Caco-2 (cell line): Measurements from ENCODE around the gene SLC18A3. TPM values are rescaled to one million over a fixed set of nuclear protein-coding genes. Genes with fewer than 3 reads are reported as not detected.

Source experiments
- BruUV-seq: library from RNA; stranded (reverse); fragments of 400-500 nt; replicated peaks from 2 replicates; lab custom pipeline; 2021; lab: Mats Ljungman, UMichigan
- CTCF ChIA-PET: fragments of 300-600 bp; sonication (Branson Sonifier 250); formaldehyde crosslinking; loops from one replicate; lab custom pipeline; 2022; ENCODE audit warnings: antibody characterized with exemption; lab: Charles Lee
- POLR2A ChIA-PET: fragments of 300-600 bp; sonication (Branson Sonifier 250); formaldehyde crosslinking; loops from one replicate; lab custom pipeline; 2022; ENCODE audit warnings: antibody characterized with exemption; lab: Charles Lee
- DNase-seq, 2 experiments: peaks; one replicate each; pipeline versions ENCODE4 v3.0.0 to v3.0.0-alpha.2; 2020 to 2022
- H3K27me3 ChIP-seq: replicated peaks from 2 replicates; pipeline ENCODE4 v1.6.0; 2011; ENCODE audit warnings: low read length; ENCODE audit not compliant: control insufficient read depth, insufficient read depth
- H3K36me3 ChIP-seq: 2 replicates; pipeline ENCODE4 v1.5.1; 2011; ENCODE audit warnings: low read length; ENCODE audit not compliant: control insufficient read depth, insufficient read depth
- H3K4me1 ChIP-seq: fragments of 250-450 bp; sonication (Bioruptor Pico); 2 replicates; pipeline ENCODE4 v1.5.1; 2020; ENCODE audit warnings: mild to moderate bottlenecking
- H3K4me3 ChIP-seq: 2 replicates; pipeline ENCODE4 v1.5.1; 2011; ENCODE audit warnings: low read depth, mild to moderate bottlenecking, control low read depth, low read length
- H3K9me3 ChIP-seq: fragments of 250-450 bp; sonication (Bioruptor Pico); 2 replicates; pipeline ENCODE4 v1.5.1; 2020; ENCODE audit warnings: mild to moderate bottlenecking, moderate library complexity
- H3K27ac Mint-ChIP-seq: one replicate; pipeline ENCODE4 v1.8.0; 2022; ENCODE audit warnings: mixed read lengths; ENCODE audit not compliant: unreplicated experiment
- H3K27me3 Mint-ChIP-seq: one replicate; pipeline ENCODE4 v1.8.0; 2022; ENCODE audit warnings: mixed read lengths; ENCODE audit not compliant: insufficient read depth, unreplicated experiment
- H3K36me3 Mint-ChIP-seq: one replicate; pipeline ENCODE4 v1.8.0; 2022; ENCODE audit warnings: mild to moderate bottlenecking, mixed read lengths; ENCODE audit not compliant: insufficient read depth, unreplicated experiment
- H3K4me1 Mint-ChIP-seq: one replicate; pipeline ENCODE4 v1.8.0; 2022; ENCODE audit warnings: low read depth, mixed read lengths; ENCODE audit not compliant: unreplicated experiment
- H3K4me3 Mint-ChIP-seq: one replicate; pipeline ENCODE4 v1.8.0; 2022; ENCODE audit warnings: mild to moderate bottlenecking, moderate library complexity, mixed read lengths; ENCODE audit not compliant: unreplicated experiment
- H3K9me3 Mint-ChIP-seq: one replicate; pipeline ENCODE4 v1.8.0; 2022; ENCODE audit warnings: mixed read lengths; ENCODE audit not compliant: unreplicated experiment
- CTCF ChIP-seq, 2 experiments: fragments of 200-600 bp in 1 of 2; IDR thresholded peaks; 1 replicate in 1 of 2; 2 replicates in 1 of 2; pipeline versions ENCODE4 v1.5.1 to v1.8.0; 2011 to 2022; ENCODE audit warnings: antibody characterized with exemption in 1 of 2, control low read depth in 1 of 2, inconsistent platforms in 1 of 2, low read depth in 1 of 2, low read length in 1 of 2, mild to moderate bottlenecking in 1 of 2, moderate library complexity in 1 of 2; ENCODE audit not compliant: insufficient read depth in 1 of 2, severe bottlenecking in 1 of 2, unreplicated experiment in 1 of 2
- intact Hi-C: fragments of 100-400 bp; cut with micrococcal nuclease; formaldehyde crosslinking; loops from one replicate; pipeline ENCODE4 v1.10.0; 2022; ENCODE audit not compliant: unreplicated experiment
- total RNA-seq: library from RNA; stranded (reverse); gene quantifications from 2 replicates; pipeline ENCODE4 v1.2.3, GENCODE V29; 2022

The SLC18A3 gene
- total RNA-seq, 1 experiment from 2014 or later: not detected

- Histone ChIP-seq H3K4me1 (peaks cover 14% of the 10 kb centered on the region), H3K36me3 (no peaks in the 10 kb centered on the region), H3K4me3 (no peak overlapping the region), H3K27me3 (no peaks in the 10 kb centered on the region), H3K9me3 (no peaks in the 10 kb centered on the region)
- peaks cover 13% of the 10 kb centered on the region for H3K4me1 Mint-ChIP-seq
- no TSS peak for BruUV-seq
- no peak overlapping the region for H3K27ac Mint-ChIP-seq
- H3K36me3 Mint-ChIP-seq: no peaks in the 10 kb centered on the region
- DNase-seq: peak in 1 of 2 experiments; percentile 29
- no peaks in the 10 kb centered on the region for H3K9me3 Mint-ChIP-seq
- no peak overlapping the region for H3K4me3 Mint-ChIP-seq
- ChIA-PET POLR2A (no interaction called here), CTCF (interaction anchor here (1.4 kb wide), 1 partner anchor 15 kb away, joined by 3 read pairs; no protein-coding TSS in a partner anchor)
- peak in 1 of 2 experiments; percentile 21 for TF ChIP-seq CTCF (IDR thresholded peaks at IDR 0.05; ENCODE audit: insufficient read depth in 1 of 2, low read depth in 1 of 2, low read length in 1 of 2, severe bottlenecking in 1 of 2, unreplicated experiment in 1 of 2)
- H3K27me3 Mint-ChIP-seq: no peaks in the 10 kb centered on the region
- intact Hi-C loops: no loop called here
Observed at GRCh38 chr10:49649294-49649693, 39.2 kb downstream of the SLC18A3 start.

- CTCF ChIA-PET: interaction anchor here (0.7 to 1.4 kb wide), 2 partner anchors 16 to 745 kb away, joined by 3 to 4 read pairs; no protein-coding TSS in a partner anchor
- Mint-ChIP-seq H3K9me3 (no peaks in the 10 kb centered on the region), H3K27me3 (no peaks in the 10 kb centered on the region), H3K36me3 (no peaks in the 10 kb centered on the region), H3K4me3 (no peak overlapping the region), H3K27ac (no peak overlapping the region), H3K4me1 (peaks cover 13% of the 10 kb centered on the region)
- intact Hi-C loops: no loop called here
- Histone ChIP-seq H3K4me3 (no peak overlapping the region), H3K9me3 (no peaks in the 10 kb centered on the region), H3K36me3 (no peaks in the 10 kb centered on the region), H3K4me1 (peaks cover 14% of the 10 kb centered on the region), H3K27me3 (no peaks in the 10 kb centered on the region)
- peak in 1 of 2 experiments; percentile 9 for DNase-seq
- POLR2A ChIA-PET: no interaction called here
- BruUV-seq: no TSS peak
- TF ChIP-seq CTCF (IDR thresholded peaks at IDR 0.05; ENCODE audit: insufficient read depth in 1 of 2, low read depth in 1 of 2, low read length in 1 of 2, severe bottlenecking in 1 of 2, unreplicated experiment in 1 of 2): no peak
Observed at GRCh38 chr10:49649936-49650723, 40.0 kb downstream of the SLC18A3 start.

- no peaks in the 10 kb centered on the region for H3K36me3 ChIP-seq
- peaks cover 14% of the 10 kb centered on the region for H3K4me1 ChIP-seq
- H3K27ac Mint-ChIP-seq: no peak overlapping the region
- H3K36me3 Mint-ChIP-seq: no peaks in the 10 kb centered on the region
- no peaks in the 10 kb centered on the region for H3K27me3 ChIP-seq
- H3K4me3 ChIP-seq: no peak overlapping the region
- peaks cover 13% of the 10 kb centered on the region for H3K4me1 Mint-ChIP-seq
- H3K27me3 Mint-ChIP-seq: no peaks in the 10 kb centered on the region
- TF ChIP-seq CTCF (IDR thresholded peaks at IDR 0.05; ENCODE audit: insufficient read depth in 1 of 2, low read depth in 1 of 2, low read length in 1 of 2, severe bottlenecking in 1 of 2, unreplicated experiment in 1 of 2): no peak
- ChIA-PET CTCF (no interaction called here), POLR2A (no interaction called here)
- peak in 1 of 2 experiments; percentile 23 for DNase-seq
- H3K4me3 Mint-ChIP-seq: no peak overlapping the region
- BruUV-seq: no TSS peak
- no peaks in the 10 kb centered on the region for H3K9me3 ChIP-seq
- intact Hi-C loops: no loop called here
- H3K9me3 Mint-ChIP-seq: no peaks in the 10 kb centered on the region
Observed at GRCh38 chr10:49650724-49651034, 40.6 kb downstream of the SLC18A3 start.
